GM19397 (cell line): ENCODE data around the gene SNAI3.

Experiments
- ATAC-seq: cut with Tn5 transposase; IDR thresholded peaks from one replicate; pipeline ENCODE4 v1.9.1; 2021; ENCODE audit warnings: mild to moderate bottlenecking, moderate library complexity; ENCODE audit not compliant: unreplicated experiment

The SNAI3 gene

GRCh38 chr16:88721815-88722755, 35.8 kb upstream of the SNAI3 start:
- ATAC-seq, result no peak

GRCh38 chr16:88721236-88721635, 34.9 kb upstream of the SNAI3 start:
- ATAC-seq, result no peak

GRCh38 chr16:88720396-88720970, 34.2 kb upstream of the SNAI3 start:
- no peak for ATAC-seq

GRCh38 chr16:88719933-88720296, 33.6 kb upstream of the SNAI3 start:
- ATAC-seq, result no peak

GRCh38 chr16:88719267-88719932, 33.1 kb upstream of the SNAI3 start:
- ATAC-seq, result no peak

- ATAC-seq, result no peak
Measured at GRCh38 chr16:88718178-88718577, 31.9 kb upstream of the SNAI3 start.

GRCh38 chr16:88716601-88717001, 30.3 kb upstream of the SNAI3 start:
- ATAC-seq, result no peak

GRCh38 chr16:88716201-88716600, 29.9 kb upstream of the SNAI3 start:
- no peak for ATAC-seq

- no peak for ATAC-seq
Measured at GRCh38 chr16:88715312-88716190, 29.2 kb upstream of the SNAI3 start.

GRCh38 chr16:88714420-88715302, 28.4 kb upstream of the SNAI3 start:
- ATAC-seq, result no peak

GRCh38 chr16:88713568-88714419, 27.5 kb upstream of the SNAI3 start:
- no peak for ATAC-seq

- ATAC-seq, result no peak
Measured at GRCh38 chr16:88713054-88713453, 26.7 kb upstream of the SNAI3 start.

- no peak for ATAC-seq
Measured at GRCh38 chr16:88712362-88712979, 26.2 kb upstream of the SNAI3 start.

GRCh38 chr16:88711750-88712340, 25.5 kb upstream of the SNAI3 start:
- no peak for ATAC-seq

GRCh38 chr16:88710556-88710955, 24.2 kb upstream of the SNAI3 start:
- ATAC-seq, result no peak

GRCh38 chr16:88706965-88707826, 20.9 kb upstream of the SNAI3 start:
- no peak for ATAC-seq
